ENCODE results near the gene PARP6.

Gene PARP6

DNA sequence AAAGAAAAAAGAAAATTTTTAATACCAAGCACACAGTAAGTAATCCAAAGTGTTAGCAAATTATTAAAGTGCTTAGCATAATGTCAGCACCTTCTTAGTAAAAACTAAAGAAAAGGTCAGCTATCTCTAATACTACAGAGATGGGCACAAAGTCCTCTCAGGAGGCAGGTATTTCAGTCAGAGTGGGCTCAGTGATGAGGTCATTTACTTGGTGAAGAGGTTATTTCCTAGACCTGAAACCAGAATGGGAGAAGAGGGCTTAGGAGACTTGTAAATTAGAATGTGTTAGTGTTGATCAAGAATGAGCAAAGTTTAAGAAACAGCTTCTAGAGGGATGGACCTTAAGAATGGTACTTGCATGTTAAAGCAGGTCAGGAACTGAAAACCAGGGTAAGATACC lies 32.7 kb downstream of the PARP6 start:
- H3K79me2 ChIP-seq (ENCODE audit: low read length) = no peaks in the 10 kb centered on the region
- no peak overlapping the region for H2AFZ ChIP-seq (ENCODE audit: low read depth, low read length)
- H3K4me1 ChIP-seq (ENCODE audit: low read length) = peaks cover 11% of the 10 kb centered on the region
- no peak overlapping the region for H3K27ac ChIP-seq (ENCODE audit: low read length)
- H3K9ac ChIP-seq (ENCODE audit: low read length) = no peak overlapping the region
- H3K27me3 ChIP-seq (ENCODE audit: low read depth, low read length) = no peaks in the 10 kb centered on the region
- H3K4me2 ChIP-seq (ENCODE audit: low read length) = no peak overlapping the region
- no peak for TF ChIP-seq CTCF (IDR thresholded peaks at IDR 0.05; ENCODE audit: low read depth, low read length)
- no peak for TF ChIP-seq EZH2phosphoT487 (IDR thresholded peaks at IDR 0.05; ENCODE audit: low read depth)
- H4K20me1 ChIP-seq (ENCODE audit: insufficient read depth, low read length) = no peaks in the 10 kb centered on the region; the same call in 1 of the 2 replicates
- peaks cover 46% of the 10 kb centered on the region for H3K36me3 ChIP-seq (replicated peaks; ENCODE audit: low read depth, low read length)
- H3K9me3 ChIP-seq (ENCODE audit: insufficient read depth, low read length) = no peaks in the 10 kb centered on the region
- no peak overlapping the region for H3K4me3 ChIP-seq (ENCODE audit: low read length)

GRCh38 chr15:72238586-72238985 lies 33.8 kb downstream of the PARP6 start:
- Histone ChIP-seq H3K4me1 (ENCODE audit: low read length) (peaks cover 11% of the 10 kb centered on the region), H3K79me2 (ENCODE audit: low read length) (no peaks in the 10 kb centered on the region), H3K36me3 (replicated peaks; ENCODE audit: low read depth, low read length) (peaks cover 40% of the 10 kb centered on the region), H2AFZ (ENCODE audit: low read depth, low read length) (no peak overlapping the region), H4K20me1 (ENCODE audit: insufficient read depth, low read length) (no peaks in the 10 kb centered on the region; the same call in 1 of the 2 replicates), H3K9me3 (ENCODE audit: insufficient read depth, low read length) (no peaks in the 10 kb centered on the region), H3K4me3 (ENCODE audit: low read length) (no peak overlapping the region), H3K9ac (ENCODE audit: low read length) (no peak overlapping the region), H3K27ac (ENCODE audit: low read length) (no peak overlapping the region), H3K27me3 (ENCODE audit: low read depth, low read length) (no peaks in the 10 kb centered on the region), H3K4me2 (ENCODE audit: low read length) (no peak overlapping the region)
- TF ChIP-seq EZH2phosphoT487 (IDR thresholded peaks at IDR 0.05; ENCODE audit: low read depth) = no peak
- TF ChIP-seq CTCF (IDR thresholded peaks at IDR 0.05; ENCODE audit: low read depth, low read length) = no peak

DNA sequence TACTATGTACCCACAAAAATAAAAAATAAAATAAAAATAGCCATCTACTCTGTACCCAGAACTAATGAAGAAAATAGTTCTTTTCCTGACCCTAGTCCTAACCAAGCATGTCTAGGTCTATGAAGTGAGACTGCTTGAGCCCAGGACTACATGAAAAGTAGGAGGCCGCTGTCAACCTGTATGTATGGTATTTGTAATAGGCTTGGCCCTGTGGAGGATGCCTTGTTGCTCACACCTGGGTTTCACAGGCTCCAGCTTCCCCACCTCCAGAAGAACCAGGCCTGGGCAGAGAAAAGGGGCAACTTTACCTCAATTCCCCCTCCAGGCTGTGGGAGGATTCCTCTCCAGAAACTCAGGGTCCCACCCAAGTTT lies 34.5 kb downstream of the PARP6 start:
- H4K20me1 ChIP-seq (ENCODE audit: insufficient read depth, low read length) = no peaks in the 10 kb centered on the region; the same call in 1 of the 2 replicates
- no peak overlapping the region for H2AFZ ChIP-seq (ENCODE audit: low read depth, low read length)
- H3K9me3 ChIP-seq (ENCODE audit: insufficient read depth, low read length) = no peaks in the 10 kb centered on the region
- no peaks in the 10 kb centered on the region for H3K27me3 ChIP-seq (ENCODE audit: low read depth, low read length)
- H3K4me3 ChIP-seq (ENCODE audit: low read length) = no peak overlapping the region
- peaks cover 34% of the 10 kb centered on the region for H3K36me3 ChIP-seq (replicated peaks; ENCODE audit: low read depth, low read length)
- H3K4me2 ChIP-seq (ENCODE audit: low read length) = no peak overlapping the region
- TF ChIP-seq EZH2phosphoT487 (IDR thresholded peaks at IDR 0.05; ENCODE audit: low read depth) (no peak), CTCF (IDR thresholded peaks at IDR 0.05; ENCODE audit: low read depth, low read length) (no peak)
- H3K79me2 ChIP-seq (ENCODE audit: low read length) = no peaks in the 10 kb centered on the region
- H3K27ac ChIP-seq (ENCODE audit: low read length) = no peak overlapping the region
- no peak overlapping the region for H3K9ac ChIP-seq (ENCODE audit: low read length)
- H3K4me1 ChIP-seq (ENCODE audit: low read length) = peaks cover 11% of the 10 kb centered on the region

GRCh38 chr15:72237029-72237852 lies 35.1 kb downstream of the PARP6 start:
- Histone ChIP-seq H3K4me2 (ENCODE audit: low read length) (peak overlapping the region; percentile 23; the same call in 1 of the 2 replicates), H3K79me2 (ENCODE audit: low read length) (peaks cover 3% of the 10 kb centered on the region), H3K4me3 (ENCODE audit: low read length) (no peak overlapping the region), H3K9ac (ENCODE audit: low read length) (no peak overlapping the region), H3K27ac (ENCODE audit: low read length) (no peak overlapping the region), H3K4me1 (ENCODE audit: low read length) (peaks cover 14% of the 10 kb centered on the region), H3K9me3 (ENCODE audit: insufficient read depth, low read length) (no peaks in the 10 kb centered on the region), H4K20me1 (ENCODE audit: insufficient read depth, low read length) (no peaks in the 10 kb centered on the region), H2AFZ (ENCODE audit: low read depth, low read length) (no peak overlapping the region), H3K36me3 (replicated peaks; ENCODE audit: low read depth, low read length) (peaks cover 28% of the 10 kb centered on the region), H3K27me3 (ENCODE audit: low read depth, low read length) (no peaks in the 10 kb centered on the region)
- TF ChIP-seq EZH2phosphoT487 (IDR thresholded peaks at IDR 0.05; ENCODE audit: low read depth) (no peak), CTCF (IDR thresholded peaks at IDR 0.05; ENCODE audit: low read depth, low read length) (no peak)

All from OCI-LY3 (cell line).